Mesendoderm (in vitro differentiated cells): Measurements from ENCODE around the gene LSM12.
"Not testable (repeated sequence)": the region's sequence is repeated elsewhere in the genome, so short reads cannot be mapped to it uniquely, and the experiment has no call there.

Experiments used
- DNase-seq: peaks from one replicate; pipeline ENCODE4 v3.0.0; 2013
- H2AK5ac ChIP-seq: 2 replicates; pipeline ENCODE4 v1.6.1; 2013; ENCODE audit warnings: low read length, inconsistent platforms
- H2BK120ac ChIP-seq: 2 replicates; pipeline ENCODE4 v1.6.1; 2013; ENCODE audit warnings: low read depth, mild to moderate bottlenecking, low read length, moderate library complexity, mixed read lengths
- H2BK15ac ChIP-seq: replicated peaks from 2 replicates; pipeline ENCODE4 v1.6.1; 2013; ENCODE audit warnings: low read depth, mild to moderate bottlenecking, moderate library complexity
- H2BK5ac ChIP-seq: 2 replicates; pipeline ENCODE4 v1.6.1; 2013; ENCODE audit warnings: low read length, inconsistent platforms
- H3K18ac ChIP-seq: 2 replicates; pipeline ENCODE4 v1.6.1; 2013; ENCODE audit warnings: mild to moderate bottlenecking, low read length, mixed read lengths
- H3K23ac ChIP-seq: one replicate; pipeline ENCODE4 v1.6.1; 2013; ENCODE audit warnings: low read length
- H3K27ac ChIP-seq: 2 replicates; pipeline ENCODE4 v1.5.1; 2013; ENCODE audit warnings: low read depth, mild to moderate bottlenecking, inconsistent platforms, low read length, moderate library complexity
- H3K27me3 ChIP-seq: 2 replicates; pipeline ENCODE4 v1.6.1; 2013; ENCODE audit warnings: low read length, control low read depth, mild to moderate bottlenecking, inconsistent platforms; ENCODE audit not compliant: insufficient read depth, poor library complexity
- H3K36me3 ChIP-seq: 2 replicates; pipeline ENCODE4 v1.6.1; 2013; ENCODE audit warnings: low read length, inconsistent platforms; ENCODE audit not compliant: control insufficient read depth, insufficient read depth
- H3K4ac ChIP-seq: one replicate; pipeline ENCODE4 v1.6.1; 2013; ENCODE audit warnings: low read depth, mild to moderate bottlenecking, low read length, moderate library complexity
- H3K4me1 ChIP-seq: 2 replicates; pipeline ENCODE4 v1.6.1; 2013; ENCODE audit warnings: low read depth, low read length, inconsistent platforms; ENCODE audit not compliant: control insufficient read depth
- H3K4me2 ChIP-seq: 2 replicates; pipeline ENCODE4 v1.6.1; 2013; ENCODE audit warnings: low read length
- H3K4me3 ChIP-seq: 2 replicates; pipeline ENCODE4 v1.5.1; 2013; ENCODE audit warnings: mild to moderate bottlenecking, low read length
- H3K56ac ChIP-seq: one replicate; pipeline ENCODE4 v1.6.1; 2013; ENCODE audit warnings: low read length
- H3K79me1 ChIP-seq: 2 replicates; pipeline ENCODE4 v1.6.1; 2013; ENCODE audit warnings: low read length, inconsistent platforms
- H3K79me2 ChIP-seq: 2 replicates; pipeline ENCODE4 v1.6.1; 2013; ENCODE audit warnings: mild to moderate bottlenecking, low read length; ENCODE audit not compliant: control insufficient read depth, insufficient read depth
- H3K9ac ChIP-seq: 2 replicates; pipeline ENCODE4 v1.6.1; 2013; ENCODE audit warnings: low read length, inconsistent platforms
- H4K5ac ChIP-seq: one replicate; pipeline ENCODE4 v1.6.1; 2013; ENCODE audit warnings: low read length
- H4K8ac ChIP-seq: one replicate; pipeline ENCODE4 v1.6.1; 2013; ENCODE audit warnings: low read depth, mild to moderate bottlenecking, control low read depth, low read length, moderate library complexity
- WGBS: extraction: QIAGEN DNeasy Blood & Tissue Kit; methylation state at CpG from one replicate; pipeline ENCODE4 v1.1.7; 2013; ENCODE audit warnings: low lambda C conversion rate, missing lambda C conversion rate; ENCODE audit not compliant: insufficient coverage; ENCODE audit errors: extremely low coverage; 5-methylcytosine and 5-hydroxymethylcytosine counted together

Gene LSM12

DNA sequence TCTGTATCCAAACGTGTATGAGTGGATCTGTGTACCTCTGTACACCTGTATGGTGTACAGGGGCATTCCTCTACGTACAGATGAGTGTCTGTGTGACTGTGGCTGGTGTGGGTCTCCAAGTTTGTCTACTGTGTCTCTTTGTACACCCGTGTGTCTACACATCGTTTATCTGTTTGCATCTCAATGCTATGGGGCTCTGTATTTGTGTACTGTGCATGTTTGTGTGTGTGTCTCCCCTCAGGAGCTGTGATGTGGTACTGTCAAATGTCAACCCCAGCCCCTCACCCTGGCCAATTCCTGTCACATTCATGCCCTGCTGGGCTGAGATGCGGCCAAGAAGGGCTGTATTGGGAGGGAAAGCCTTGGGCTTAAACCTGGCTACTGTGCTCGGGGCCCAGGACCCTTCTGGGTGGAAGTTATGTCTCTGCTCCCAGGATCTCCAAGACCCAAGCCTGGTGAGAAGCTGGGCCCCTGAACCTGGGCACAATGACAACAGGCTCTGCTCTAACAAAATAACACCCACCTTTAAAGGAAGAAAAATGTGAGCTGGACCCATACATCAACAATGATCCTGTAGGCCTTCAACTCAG lies 65.5 kb downstream of the LSM12 start:
- H3K4me2 ChIP-seq: no peak overlapping the region
- H3K23ac ChIP-seq: no peak overlapping the region
- H3K4me1 ChIP-seq: no peaks in the 10 kb centered on the region
- no peak overlapping the region for H2BK15ac ChIP-seq
- no peaks in the 10 kb centered on the region for H3K36me3 ChIP-seq
- H2BK5ac ChIP-seq: no peak overlapping the region
- no peak overlapping the region for H3K27ac ChIP-seq
- no peak for DNase-seq
- no peak overlapping the region for H3K4me3 ChIP-seq
- no peak overlapping the region for H2AK5ac ChIP-seq
- peaks cover 7% of the 10 kb centered on the region for H3K27me3 ChIP-seq
- H3K9ac ChIP-seq: no peak overlapping the region
- H3K4ac ChIP-seq: no peak overlapping the region
- H3K56ac ChIP-seq: no peak overlapping the region
- no peaks in the 10 kb centered on the region for H3K79me2 ChIP-seq
- no peak overlapping the region for H2BK120ac ChIP-seq
- no peak overlapping the region for H4K8ac ChIP-seq
- no peak overlapping the region for H4K5ac ChIP-seq
- WGBS: no CpG with 5 or more reads among the region's 6 CpGs
- H3K79me1 ChIP-seq: no peaks in the 10 kb centered on the region
- H3K18ac ChIP-seq: no peak overlapping the region

GRCh38 chr17:44000141-44000860 lies 66.2 kb downstream of the LSM12 start:
- no peak overlapping the region for H2BK5ac ChIP-seq
- WGBS: no CpG with 5 or more reads among the region's 12 CpGs
- no peak overlapping the region for H3K23ac ChIP-seq
- H4K5ac ChIP-seq: no peak overlapping the region
- H3K56ac ChIP-seq: no peak overlapping the region
- no peak overlapping the region for H2BK15ac ChIP-seq
- no peak for DNase-seq
- no peaks in the 10 kb centered on the region for H3K79me1 ChIP-seq
- no peak overlapping the region for H4K8ac ChIP-seq
- no peak overlapping the region for H3K4me3 ChIP-seq
- no peaks in the 10 kb centered on the region for H3K36me3 ChIP-seq
- no peak overlapping the region for H2AK5ac ChIP-seq
- H3K4ac ChIP-seq: no peak overlapping the region
- peaks cover 3% of the 10 kb centered on the region for H3K27me3 ChIP-seq
- no peaks in the 10 kb centered on the region for H3K79me2 ChIP-seq
- H3K18ac ChIP-seq: no peak overlapping the region
- H3K9ac ChIP-seq: no peak overlapping the region
- H3K4me1 ChIP-seq: no peaks in the 10 kb centered on the region
- no peak overlapping the region for H3K27ac ChIP-seq
- H3K4me2 ChIP-seq: no peak overlapping the region
- H2BK120ac ChIP-seq: no peak overlapping the region

- Histone ChIP-seq H3K18ac (no peak overlapping the region), H3K4ac (no peak overlapping the region), H3K79me2 (no peaks in the 10 kb centered on the region), H3K79me1 (no peaks in the 10 kb centered on the region), H2BK15ac (no peak overlapping the region), H3K23ac (no peak overlapping the region), H3K27me3 (no peaks in the 10 kb centered on the region), H3K4me3 (no peak overlapping the region), H4K5ac (no peak overlapping the region), H4K8ac (no peak overlapping the region), H3K4me2 (no peak overlapping the region), H2BK5ac (no peak overlapping the region), H2BK120ac (no peak overlapping the region), H3K27ac (no peak overlapping the region), H3K4me1 (no peaks in the 10 kb centered on the region), H3K9ac (no peak overlapping the region), H2AK5ac (no peak overlapping the region), H3K56ac (no peak overlapping the region), H3K36me3 (no peaks in the 10 kb centered on the region)
- DNase-seq: no peak
- no CpG with 5 or more reads among the region's 4 CpGs for WGBS
Measured at GRCh38 chr17:43999024-43999423, 67.4 kb downstream of the LSM12 start.

GRCh38 chr17:43998552-43998951 lies 67.9 kb downstream of the LSM12 start:
- Histone ChIP-seq H3K18ac (no peak overlapping the region), H3K4me2 (no peak overlapping the region), H3K79me2 (no peaks in the 10 kb centered on the region), H3K79me1 (no peaks in the 10 kb centered on the region), H2BK120ac (no peak overlapping the region), H4K8ac (no peak overlapping the region), H2BK5ac (no peak overlapping the region), H2AK5ac (no peak overlapping the region), H3K27ac (no peak overlapping the region), H3K4ac (no peak overlapping the region), H3K4me1 (no peaks in the 10 kb centered on the region), H3K9ac (no peak overlapping the region), H3K36me3 (no peaks in the 10 kb centered on the region), H3K4me3 (no peak overlapping the region), H3K56ac (no peak overlapping the region), H4K5ac (no peak overlapping the region), H2BK15ac (no peak overlapping the region), H3K27me3 (no peaks in the 10 kb centered on the region), H3K23ac (no peak overlapping the region)
- no CpG with 5 or more reads among the region's 3 CpGs for WGBS
- no peak for DNase-seq

DNA sequence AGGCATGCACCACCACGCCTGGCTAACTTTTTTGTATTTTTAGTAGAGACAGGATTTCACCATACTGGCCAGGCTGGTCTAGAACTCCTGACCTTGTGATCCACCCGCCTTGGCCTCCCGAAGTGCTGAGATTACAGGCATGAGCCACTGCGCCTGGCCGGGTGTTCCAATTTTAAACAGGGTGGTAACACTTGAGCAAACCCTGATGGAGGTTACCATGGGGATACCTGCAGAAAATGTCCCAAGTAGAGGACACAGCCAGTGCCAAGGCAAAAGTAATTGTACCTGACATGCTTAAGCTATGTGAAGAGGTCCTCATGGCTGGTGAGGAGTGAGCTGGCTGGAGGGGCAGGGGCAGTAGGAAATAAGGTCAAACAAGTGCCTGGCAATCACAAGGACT lies 69.3 kb downstream of the LSM12 start:
- H3K36me3 ChIP-seq, H3K4me1 ChIP-seq, H4K5ac ChIP-seq, H3K18ac ChIP-seq, H2AK5ac ChIP-seq, H2BK15ac ChIP-seq, H2BK120ac ChIP-seq, H3K9ac ChIP-seq, H3K4ac ChIP-seq, H3K27ac ChIP-seq, H4K8ac ChIP-seq, H2BK5ac ChIP-seq, H3K23ac ChIP-seq, H3K79me1 ChIP-seq, H3K4me2 ChIP-seq, H3K27me3 ChIP-seq, DNase-seq, H3K4me3 ChIP-seq, H3K79me2 ChIP-seq, H3K56ac ChIP-seq: not testable (repeated sequence)
- WGBS: no CpG with 5 or more reads among the region's 5 CpGs

DNA sequence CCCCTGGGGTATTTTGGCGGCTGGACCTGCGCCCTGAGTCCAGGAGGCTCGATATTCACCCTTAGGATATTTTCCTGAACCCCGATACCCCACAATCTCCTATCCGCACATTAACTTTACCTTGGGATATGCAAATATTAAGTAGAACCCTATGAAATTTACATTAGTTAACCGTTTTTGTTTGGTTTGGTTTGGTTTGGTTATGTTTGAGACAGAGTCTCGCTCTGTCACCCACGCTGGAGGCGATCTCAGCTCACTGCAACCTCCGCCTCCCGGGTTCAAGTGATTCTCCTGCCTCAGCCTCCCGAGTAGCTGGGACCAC lies 71.4 kb downstream of the LSM12 start:
- H3K27ac ChIP-seq: no peak overlapping the region
- H3K9ac ChIP-seq: no peak overlapping the region
- H3K4me1 ChIP-seq: no peaks in the 10 kb centered on the region
- H3K23ac ChIP-seq: no peak overlapping the region
- H3K79me2 ChIP-seq: no peaks in the 10 kb centered on the region
- H3K36me3 ChIP-seq: no peaks in the 10 kb centered on the region
- no peak for DNase-seq
- no peak overlapping the region for H4K5ac ChIP-seq
- no peaks in the 10 kb centered on the region for H3K27me3 ChIP-seq
- no peak overlapping the region for H3K18ac ChIP-seq
- no peak overlapping the region for H2BK120ac ChIP-seq
- H3K56ac ChIP-seq: no peak overlapping the region
- WGBS: no CpG with 5 or more reads among the region's 12 CpGs
- H4K8ac ChIP-seq: no peak overlapping the region
- H3K4me2 ChIP-seq: no peak overlapping the region
- no peak overlapping the region for H3K4ac ChIP-seq
- no peak overlapping the region for H2BK15ac ChIP-seq
- no peak overlapping the region for H3K4me3 ChIP-seq
- no peak overlapping the region for H2BK5ac ChIP-seq
- no peaks in the 10 kb centered on the region for H3K79me1 ChIP-seq
- H2AK5ac ChIP-seq: no peak overlapping the region
